Activated CD4-positive, alpha-beta T cell treated with anti-CD3 and anti-CD28 coated beads, Interleukin-2, amount 10 ng/mL, durations not matched to agents 7 days and 5 days (primary cell): ENCODE measurements around the gene CCL27. TPM values are rescaled to one million over a fixed set of nuclear protein-coding genes. Genes with fewer than 3 reads are reported as not detected.

Experiments
- CTCF ChIA-PET: fragments of 350-600 bp; sonication (Branson Sonifier 250); formaldehyde crosslinking; loops from one replicate; lab custom pipeline; 2021; ENCODE audit warnings: antibody characterized with exemption; lab: Charles Lee
- POLR2A ChIA-PET: fragments of 350-600 bp; sonication (Branson Sonifier 250); formaldehyde crosslinking; loops from one replicate; lab custom pipeline; 2021; ENCODE audit warnings: antibody characterized with exemption; lab: Charles Lee
- DNase-seq: peaks from one replicate; pipeline ENCODE4 v3.0.0-alpha.2; 2020
- H3K27ac Mint-ChIP-seq: one replicate; pipeline ENCODE4 v1.8.0; 2021; ENCODE audit warnings: mild to moderate bottlenecking, moderate library complexity, mixed read lengths
- H3K27me3 Mint-ChIP-seq: one replicate; pipeline ENCODE4 v1.8.0; 2021; ENCODE audit warnings: mixed read lengths
- H3K36me3 Mint-ChIP-seq: one replicate; pipeline ENCODE4 v1.8.0; 2021; ENCODE audit warnings: low read depth, mixed read lengths
- H3K4me1 Mint-ChIP-seq: one replicate; pipeline ENCODE4 v1.8.0; 2021; ENCODE audit warnings: mixed read lengths
- H3K4me3 Mint-ChIP-seq: one replicate; pipeline ENCODE4 v1.8.0; 2021; ENCODE audit warnings: mild to moderate bottlenecking, moderate library complexity, mixed read lengths
- H3K9me3 Mint-ChIP-seq: one replicate; pipeline ENCODE4 v1.8.0; 2021; ENCODE audit warnings: mixed read lengths
- total RNA-seq, 2 experiments: library from RNA; stranded (reverse); gene quantifications; one replicate each; pipeline ENCODE4 v1.2.3, GENCODE V29; 2021

CCL27 gene
- total RNA-seq, 2 experiments from 2014 or later = not detected

GRCh38 chr9:34612788-34613390, 49.6 kb downstream of the CCL27 start:
- peaks cover 15% of the 10 kb centered on the region for H3K36me3 Mint-ChIP-seq
- DNase-seq = peak; percentile 79
- H3K27me3 Mint-ChIP-seq = no peaks in the 10 kb centered on the region
- H3K4me3 Mint-ChIP-seq = peak overlapping the region; percentile 92
- POLR2A ChIA-PET = no interaction called here
- H3K27ac Mint-ChIP-seq = peak overlapping the region; percentile 96
- CTCF ChIA-PET = interaction anchor here (1.0 to 8.2 kb wide), 3 partner anchors 9 to 52 kb away, joined by 3 to 60 read pairs (median 5); partner anchors contain the start of gene SIGMAR1
- H3K9me3 Mint-ChIP-seq = no peaks in the 10 kb centered on the region
- peaks cover 23% of the 10 kb centered on the region for H3K4me1 Mint-ChIP-seq

Other genes with a start within 250 kb of the CCL27 start
- 10 to 100 TPM; 11.6 to 12.7 TPM for gene FAM219A, start 204.1 kb downstream of the CCL27 start, total RNA-seq
- gene DNAI1, start 203.9 kb downstream of the CCL27 start, total RNA-seq = not detected
- not detected for gene ENHO, start 139.7 kb downstream of the CCL27 start, total RNA-seq
- gene CNTFR, start 72.9 kb downstream of the CCL27 start, total RNA-seq = not detected
- 10 to 100 TPM; 22.7 to 26.8 TPM for gene RPP25L, start 50.6 kb downstream of the CCL27 start, total RNA-seq
- gene DCTN3, start 42.2 kb downstream of the CCL27 start, total RNA-seq = 100 to 1,000 TPM; 150 to 153 TPM
- under 1 TPM; 0.46 to 0.69 TPM for gene ARID3C, start 33.6 kb downstream of the CCL27 start, total RNA-seq
- 10 to 100 TPM; 57.7 to 62.2 TPM for gene SIGMAR1, start 24.9 kb downstream of the CCL27 start, total RNA-seq
- 100 to 1,000 TPM; 114 to 125 TPM for gene GALT, start 16.0 kb downstream of the CCL27 start, total RNA-seq
- gene IL11RA, start 10.5 kb downstream of the CCL27 start, total RNA-seq = 10 to 100 TPM; 66.3 to 68.5 TPM
- gene CCL19, start 28.6 kb upstream of the CCL27 start, total RNA-seq = not detected
- not detected for gene CCL21, start 47.5 kb upstream of the CCL27 start, total RNA-seq